ENCODE results near the gene HOXB7.

The HOXB7 gene

DNA sequence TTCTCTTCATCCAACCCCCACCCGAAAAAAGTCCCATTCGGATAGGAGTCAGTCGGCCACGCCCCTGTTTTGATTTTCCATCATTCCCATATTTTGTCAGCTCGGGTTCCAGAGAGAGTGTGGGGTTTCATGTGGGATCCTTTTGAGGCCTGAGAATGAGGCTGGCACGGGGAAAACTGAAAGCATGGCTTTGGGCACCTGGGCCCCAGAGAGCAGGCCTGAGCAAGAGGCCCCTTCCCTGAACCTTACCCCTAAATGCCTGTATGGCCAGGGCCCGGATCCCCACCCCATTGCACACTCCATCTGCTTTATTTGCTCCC, 28.1 kb downstream of the HOXB7 start:
- no peak for DNase-seq
- H3K36me3 ChIP-seq, result no peaks in the 10 kb centered on the region
- H3K9me3 ChIP-seq (ENCODE audit: severe bottlenecking), result peaks cover 20% of the 10 kb centered on the region
- no peak overlapping the region for H3K4me3 ChIP-seq (ENCODE audit: low read depth, low read length)
- no peak overlapping the region for H3K27ac ChIP-seq
- peaks cover 92% of the 10 kb centered on the region for H3K27me3 ChIP-seq (ENCODE audit: insufficient read depth, low read depth, severe bottlenecking)
- TF ChIP-seq, protein P1, sequence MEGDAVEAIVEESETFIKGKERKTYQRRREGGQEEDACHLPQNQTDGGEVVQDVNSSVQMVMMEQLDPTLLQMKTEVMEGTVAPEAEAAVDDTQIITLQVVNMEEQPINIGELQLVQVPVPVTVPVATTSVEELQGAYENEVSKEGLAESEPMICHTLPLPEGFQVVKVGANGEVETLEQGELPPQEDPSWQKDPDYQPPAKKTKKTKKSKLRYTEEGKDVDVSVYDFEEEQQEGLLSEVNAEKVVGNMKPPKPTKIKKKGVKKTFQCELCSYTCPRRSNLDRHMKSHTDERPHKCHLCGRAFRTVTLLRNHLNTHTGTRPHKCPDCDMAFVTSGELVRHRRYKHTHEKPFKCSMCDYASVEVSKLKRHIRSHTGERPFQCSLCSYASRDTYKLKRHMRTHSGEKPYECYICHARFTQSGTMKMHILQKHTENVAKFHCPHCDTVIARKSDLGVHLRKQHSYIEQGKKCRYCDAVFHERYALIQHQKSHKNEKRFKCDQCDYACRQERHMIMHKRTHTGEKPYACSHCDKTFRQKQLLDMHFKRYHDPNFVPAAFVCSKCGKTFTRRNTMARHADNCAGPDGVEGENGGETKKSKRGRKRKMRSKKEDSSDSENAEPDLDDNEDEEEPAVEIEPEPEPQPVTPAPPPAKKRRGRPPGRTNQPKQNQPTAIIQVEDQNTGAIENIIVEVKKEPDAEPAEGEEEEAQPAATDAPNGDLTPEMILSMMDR (IDR thresholded peaks at IDR 0.05; ENCODE audit: low read depth, low read length), result no peak

DNA sequence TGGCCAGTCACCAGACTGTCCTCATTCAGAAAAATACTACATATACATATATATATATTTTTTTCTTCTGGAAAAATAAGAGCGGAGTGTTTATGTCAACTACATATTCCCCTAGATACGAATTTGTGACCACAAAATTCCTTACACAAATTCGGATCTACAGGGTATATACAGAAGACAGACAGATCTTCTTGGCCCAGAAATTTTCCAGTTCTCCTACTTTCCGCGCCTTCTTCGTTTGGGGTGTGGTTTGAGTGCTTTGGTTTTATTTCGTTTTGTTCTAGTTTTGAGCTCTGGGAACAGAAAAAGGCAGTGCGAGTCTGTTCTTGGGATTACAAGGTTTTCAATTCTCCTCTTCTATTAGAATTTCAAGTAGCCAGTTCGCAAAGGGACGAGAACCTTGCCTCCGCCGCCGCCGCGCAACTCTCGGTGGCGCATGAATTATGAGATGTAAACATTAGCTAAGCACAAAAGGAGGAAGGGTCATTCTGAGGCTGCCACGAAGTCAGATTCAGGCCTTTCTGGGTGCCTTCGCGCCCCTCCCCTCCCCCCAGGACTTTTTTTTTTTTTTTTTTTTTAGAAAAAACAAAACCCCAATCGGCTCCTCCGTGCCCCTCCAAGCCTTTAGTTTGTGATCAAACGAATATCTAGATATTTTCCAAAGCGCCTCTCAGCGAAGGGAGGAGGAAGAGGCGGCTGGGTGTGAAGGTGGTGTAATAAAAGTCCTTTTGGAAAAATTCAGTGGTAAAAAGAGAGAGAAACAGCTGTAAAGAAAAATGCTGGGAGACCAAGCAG, 30.9 kb downstream of the HOXB7 start:
- H3K27ac ChIP-seq, result no peak overlapping the region
- H3K4me3 ChIP-seq (ENCODE audit: low read depth, low read length), result no peak overlapping the region
- DNase-seq, result no peak
- no peaks in the 10 kb centered on the region for H3K36me3 ChIP-seq
- TF ChIP-seq, protein P1 (IDR thresholded peaks at IDR 0.05; ENCODE audit: low read depth, low read length), result no peak
- peaks cover 91% of the 10 kb centered on the region for H3K27me3 ChIP-seq (ENCODE audit: insufficient read depth, low read depth, severe bottlenecking)
- peaks cover 14% of the 10 kb centered on the region for H3K9me3 ChIP-seq (ENCODE audit: severe bottlenecking)

DNA sequence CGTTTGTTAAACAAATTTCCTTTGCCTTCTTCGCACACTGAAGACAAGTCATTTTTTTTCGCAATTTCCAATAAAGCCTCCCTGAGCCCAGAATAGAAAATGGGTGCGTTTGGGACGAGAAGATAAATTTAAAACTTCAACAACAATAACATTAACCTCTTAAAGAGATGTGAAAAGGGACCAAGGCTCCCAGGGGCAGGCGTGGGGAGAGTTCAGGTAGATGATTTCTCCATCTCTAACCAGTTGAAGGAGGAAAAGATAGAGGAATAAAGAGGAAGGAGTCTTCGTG, 31.4 kb downstream of the HOXB7 start:
- H3K9me3 ChIP-seq (ENCODE audit: severe bottlenecking), result peaks cover 14% of the 10 kb centered on the region
- H3K27ac ChIP-seq, result no peak overlapping the region
- no peaks in the 10 kb centered on the region for H3K36me3 ChIP-seq
- TF ChIP-seq, protein P1 (IDR thresholded peaks at IDR 0.05; ENCODE audit: low read depth, low read length), result no peak
- DNase-seq, result no peak
- H3K4me3 ChIP-seq (ENCODE audit: low read depth, low read length), result no peak overlapping the region
- H3K27me3 ChIP-seq (ENCODE audit: insufficient read depth, low read depth, severe bottlenecking), result peaks cover 93% of the 10 kb centered on the region

- TF ChIP-seq, protein P1 (IDR thresholded peaks at IDR 0.05; ENCODE audit: low read depth, low read length), result no peak
- Histone ChIP-seq H3K9me3 (ENCODE audit: severe bottlenecking) (peaks cover 14% of the 10 kb centered on the region), H3K27me3 (ENCODE audit: insufficient read depth, low read depth, severe bottlenecking) (peaks cover 93% of the 10 kb centered on the region), H3K36me3 (no peaks in the 10 kb centered on the region), H3K27ac (no peak overlapping the region), H3K4me3 (ENCODE audit: low read depth, low read length) (peak overlapping the region; percentile 44)
- DNase-seq, result no peak
Observed at GRCh38 chr17:48578616-48579470, 32.0 kb downstream of the HOXB7 start.

- TF ChIP-seq, protein P1 (IDR thresholded peaks at IDR 0.05; ENCODE audit: low read depth, low read length), result no peak
- peak; percentile 70 for DNase-seq
- Histone ChIP-seq H3K9me3 (ENCODE audit: severe bottlenecking) (peaks cover 14% of the 10 kb centered on the region), H3K27ac (no peak within 1 kb of the TSS), H3K36me3 (no peaks in the 10 kb centered on the region), H3K4me3 (ENCODE audit: low read depth, low read length) (peak within 1 kb of the TSS; percentile 44), H3K27me3 (ENCODE audit: insufficient read depth, low read depth, severe bottlenecking) (peaks cover 93% of the 10 kb centered on the region)
Observed at GRCh38 chr17:48577946-48578615, 32.7 kb downstream of the HOXB7 start, which contains the start of gene HOXB4. Gene HOXB4 (minus strand): TSS chr17:48578350. CDS start chr17:48578319, 31 bp downstream.
